IPS-15b (cell line): ENCODE measurements around the gene TMEM120B.
"Not testable (repeated sequence)": the region's sequence is repeated elsewhere in the genome, so short reads cannot be mapped to it uniquely, and the experiment has no call there.

Experiments
- H3K27me3 ChIP-seq: one replicate; pipeline ENCODE4 v1.6.1; 2013; ENCODE audit warnings: low read length; ENCODE audit not compliant: control insufficient read depth, insufficient read depth
- H3K36me3 ChIP-seq: one replicate; pipeline ENCODE4 v1.6.1; 2013; ENCODE audit warnings: low read length; ENCODE audit not compliant: control insufficient read depth, insufficient read depth
- H3K4me1 ChIP-seq: one replicate; pipeline ENCODE4 v1.6.1; 2013; ENCODE audit warnings: mild to moderate bottlenecking, low read length; ENCODE audit not compliant: control insufficient read depth, insufficient read depth
- H3K4me3 ChIP-seq: one replicate; pipeline ENCODE4 v1.5.1; 2013; ENCODE audit warnings: low read depth, low read length
- H3K9ac ChIP-seq: one replicate; pipeline ENCODE4 v1.6.1; 2013; ENCODE audit warnings: low read depth, mild to moderate bottlenecking, low read length
- H3K9me3 ChIP-seq: one replicate; pipeline ENCODE4 v1.6.1; 2013; ENCODE audit warnings: mild to moderate bottlenecking, low read length; ENCODE audit not compliant: control insufficient read depth, insufficient read depth

The TMEM120B gene

DNA sequence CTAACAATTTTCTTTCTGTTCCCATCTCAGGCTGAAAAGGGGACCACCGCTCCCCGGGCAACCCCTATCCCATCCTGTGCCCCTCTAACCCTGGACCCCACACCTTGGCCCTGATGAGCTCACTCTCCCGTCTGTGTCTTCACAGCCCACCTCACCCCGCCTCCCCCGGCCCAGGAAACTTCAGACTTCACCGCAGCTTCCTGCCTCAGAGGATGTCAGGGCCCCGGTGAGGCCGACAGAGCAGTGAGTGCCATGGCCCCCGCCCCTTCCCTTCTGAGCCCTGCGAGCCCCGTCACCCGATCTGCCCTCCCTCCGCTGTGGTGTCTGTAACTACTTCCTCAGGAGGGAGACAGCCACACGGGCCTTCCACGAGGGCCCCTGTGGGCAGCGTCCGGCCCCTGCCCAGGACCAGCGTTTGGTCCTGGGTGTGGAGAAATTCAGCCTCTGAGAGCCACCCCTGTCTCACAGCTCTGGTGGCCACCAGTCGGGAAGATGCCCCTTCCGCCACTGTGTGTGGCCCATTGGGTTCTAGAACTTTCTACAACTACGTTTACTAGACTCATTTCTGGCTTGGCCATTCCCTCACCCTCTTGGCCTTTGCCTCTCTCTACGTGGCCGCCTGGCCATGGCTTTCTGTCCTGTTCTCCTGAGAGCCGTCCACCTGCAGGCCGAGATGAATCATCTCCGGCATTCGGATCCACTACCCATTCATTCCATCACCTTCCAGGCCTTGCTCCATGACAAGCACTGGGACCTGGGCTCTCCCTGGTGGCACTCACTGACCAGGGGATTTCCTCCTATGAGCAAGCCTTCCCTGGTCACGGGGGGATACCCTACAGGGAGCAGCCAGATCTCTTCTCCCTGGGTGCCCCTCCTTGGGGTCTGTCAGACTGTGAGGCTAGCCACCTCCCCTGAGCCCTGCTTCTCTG lies 77.5 kb downstream of the TMEM120B start:
- Histone ChIP-seq H3K9ac (peak overlapping the region; percentile 12), H3K9me3 (no peaks in the 10 kb centered on the region), H3K4me3 (no peak overlapping the region), H3K27me3 (no peaks in the 10 kb centered on the region), H3K36me3 (peaks cover 13% of the 10 kb centered on the region), H3K4me1 (peaks cover 9% of the 10 kb centered on the region)

DNA sequence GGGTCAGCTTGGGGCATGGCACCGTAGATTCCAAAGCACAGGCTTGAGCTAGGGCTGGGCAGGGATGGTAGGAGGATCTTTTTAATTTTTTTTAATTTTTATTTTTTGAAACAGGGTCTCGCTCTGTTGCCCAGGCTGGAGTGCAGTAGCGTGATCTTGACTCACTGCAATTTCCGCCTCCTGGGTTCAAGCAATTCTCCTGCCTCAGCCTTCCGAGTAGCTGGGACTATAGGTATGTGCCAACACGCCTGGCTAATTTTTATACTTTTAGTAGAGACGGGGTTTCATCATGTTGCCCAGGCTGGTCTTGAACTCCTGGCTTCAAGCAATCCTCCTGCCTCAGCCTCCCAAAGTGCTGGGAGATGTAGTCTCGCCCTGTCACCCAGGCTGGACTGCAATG lies 78.2 kb downstream of the TMEM120B start:
- not testable (repeated sequence) for H3K27me3 ChIP-seq
- peaks cover 12% of the 10 kb centered on the region for H3K4me1 ChIP-seq

DNA sequence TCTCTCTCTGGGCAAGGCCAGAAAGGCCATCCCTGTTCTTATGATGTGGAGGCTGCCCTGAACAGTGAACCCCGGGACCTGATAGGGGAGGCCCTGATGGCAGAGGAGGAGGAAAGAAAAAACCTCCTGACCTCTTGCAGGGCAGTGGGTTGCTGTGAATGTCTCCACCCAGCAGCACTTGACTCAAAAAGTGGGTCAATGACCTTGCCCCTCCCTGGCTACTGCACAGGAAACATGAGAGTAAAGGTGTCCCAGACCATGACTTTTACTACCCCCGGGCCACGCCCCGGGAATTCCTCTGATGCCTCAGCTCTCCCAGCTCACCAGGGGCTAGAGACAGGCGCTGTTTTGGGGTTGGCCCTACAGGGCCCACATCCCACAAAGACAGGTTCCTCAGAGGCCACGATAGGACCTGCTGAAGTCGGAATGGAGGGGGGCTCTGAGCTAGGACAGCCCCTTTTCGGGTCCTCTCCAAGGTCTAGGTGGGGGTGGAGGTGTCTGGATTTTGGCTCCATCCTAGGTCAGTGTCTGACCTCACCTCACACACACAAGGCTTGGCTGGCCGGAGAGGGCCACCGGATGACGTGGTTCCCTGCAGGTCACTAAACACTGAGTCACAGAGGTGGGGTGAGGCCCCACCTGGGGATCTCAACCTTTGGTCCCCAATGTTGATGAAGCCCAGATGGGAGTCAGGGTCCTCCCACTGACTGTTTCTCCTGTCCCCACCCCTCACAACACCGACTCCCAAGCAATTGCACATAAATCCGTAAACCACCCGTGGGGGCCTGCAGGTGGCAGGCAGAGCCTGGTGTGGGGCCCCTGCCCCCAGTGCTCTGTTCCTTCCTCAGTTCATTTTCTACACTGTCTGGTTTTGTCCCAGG lies 79.4 kb downstream of the TMEM120B start:
- H3K27me3 ChIP-seq: no peaks in the 10 kb centered on the region
- H3K9ac ChIP-seq: no peak overlapping the region
- H3K4me3 ChIP-seq: peak overlapping the region; percentile 79
- peaks cover 18% of the 10 kb centered on the region for H3K36me3 ChIP-seq
- H3K9me3 ChIP-seq: no peaks in the 10 kb centered on the region
- H3K4me1 ChIP-seq: peaks cover 12% of the 10 kb centered on the region

More for the DNA sequence above, 78.2 kb downstream of the TMEM120B start:
- peaks cover 16% of the 10 kb centered on the region for H3K36me3 ChIP-seq
- not testable (repeated sequence) for H3K9me3 ChIP-seq, H3K9ac ChIP-seq, H3K4me3 ChIP-seq

DNA sequence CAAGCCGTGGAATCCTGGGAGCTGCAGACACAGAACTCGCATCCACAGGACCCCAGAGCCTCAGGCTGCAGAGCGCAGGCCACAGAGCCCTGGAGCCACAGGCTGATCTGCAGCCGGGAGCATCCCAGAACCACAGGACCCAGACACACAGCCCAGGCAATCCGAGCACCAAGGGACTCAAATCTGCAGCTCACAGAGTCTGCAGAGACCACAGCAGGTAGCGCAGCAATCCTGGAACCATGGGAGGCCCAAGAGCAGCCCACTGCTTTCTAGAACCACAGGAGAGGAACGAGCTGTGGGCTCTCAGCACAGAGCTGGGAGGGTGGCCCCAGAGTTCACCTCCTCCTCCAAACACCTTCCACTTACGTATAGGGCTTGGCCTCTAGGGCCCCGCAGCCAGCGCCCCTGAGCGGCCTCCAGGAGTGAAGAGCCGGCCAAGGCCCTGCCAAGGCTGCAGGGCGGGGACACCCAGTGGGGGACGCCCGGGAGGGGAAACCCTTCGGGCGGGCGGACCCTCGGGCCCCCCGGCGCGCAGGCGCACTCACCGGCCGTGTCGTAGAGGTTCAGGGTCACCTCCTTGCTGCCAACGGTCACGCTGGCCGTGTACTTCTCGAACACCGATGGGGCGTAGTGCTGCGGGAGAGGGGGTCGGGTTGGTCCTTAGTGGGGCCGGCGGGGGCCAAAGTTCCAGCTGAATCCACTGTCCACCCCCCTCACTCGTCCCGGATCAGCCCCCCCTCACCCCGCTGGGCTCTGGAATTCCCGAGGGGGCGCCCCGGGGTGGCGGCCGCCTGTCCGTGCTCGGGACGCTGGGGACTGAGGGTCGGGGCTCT lies 80.3 kb downstream of the TMEM120B start:
- H3K4me1 ChIP-seq: peaks cover 14% of the 10 kb centered on the region
- H3K9ac ChIP-seq: peak overlapping the region; percentile 49
- H3K27me3 ChIP-seq: no peaks in the 10 kb centered on the region
- peak overlapping the region; percentile 79 for H3K4me3 ChIP-seq
- no peaks in the 10 kb centered on the region for H3K9me3 ChIP-seq
- peaks cover 14% of the 10 kb centered on the region for H3K36me3 ChIP-seq

DNA sequence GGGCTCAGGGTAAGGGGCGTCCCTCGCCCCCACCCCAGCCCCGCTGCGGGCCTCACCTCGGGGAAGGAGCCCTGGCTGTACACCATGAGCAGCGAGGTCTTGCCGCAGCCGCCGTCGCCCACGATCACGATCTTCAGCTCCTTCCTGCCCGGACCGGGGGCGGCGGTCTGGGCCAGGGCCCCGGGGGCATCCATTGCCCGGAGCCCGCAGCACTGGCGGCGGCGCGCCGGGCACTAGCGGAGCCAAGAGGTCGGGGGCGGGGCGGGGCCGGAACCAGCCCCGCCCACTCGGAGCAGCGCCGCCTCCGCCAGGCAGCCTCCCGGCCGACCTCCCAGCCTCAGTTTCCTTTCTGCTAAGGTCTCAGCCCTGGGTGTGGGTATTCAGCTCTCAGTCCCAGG lies 80.9 kb downstream of the TMEM120B start, which contains the start of gene RHOF:
Gene RHOF (minus strand): TSS at position 249 of the 398 bp plus-strand sequence. CDS start 55 bp downstream, at position 194.
- peak within 1 kb of the TSS; percentile 73 for H3K9ac ChIP-seq
- no peaks in the 10 kb centered on the region for H3K9me3 ChIP-seq
- H3K27me3 ChIP-seq: no peaks in the 10 kb centered on the region
- peaks cover 19% of the 10 kb centered on the region for H3K4me1 ChIP-seq
- peak within 1 kb of the TSS; percentile 79 for H3K4me3 ChIP-seq
- H3K36me3 ChIP-seq: peaks cover 14% of the 10 kb centered on the region

DNA sequence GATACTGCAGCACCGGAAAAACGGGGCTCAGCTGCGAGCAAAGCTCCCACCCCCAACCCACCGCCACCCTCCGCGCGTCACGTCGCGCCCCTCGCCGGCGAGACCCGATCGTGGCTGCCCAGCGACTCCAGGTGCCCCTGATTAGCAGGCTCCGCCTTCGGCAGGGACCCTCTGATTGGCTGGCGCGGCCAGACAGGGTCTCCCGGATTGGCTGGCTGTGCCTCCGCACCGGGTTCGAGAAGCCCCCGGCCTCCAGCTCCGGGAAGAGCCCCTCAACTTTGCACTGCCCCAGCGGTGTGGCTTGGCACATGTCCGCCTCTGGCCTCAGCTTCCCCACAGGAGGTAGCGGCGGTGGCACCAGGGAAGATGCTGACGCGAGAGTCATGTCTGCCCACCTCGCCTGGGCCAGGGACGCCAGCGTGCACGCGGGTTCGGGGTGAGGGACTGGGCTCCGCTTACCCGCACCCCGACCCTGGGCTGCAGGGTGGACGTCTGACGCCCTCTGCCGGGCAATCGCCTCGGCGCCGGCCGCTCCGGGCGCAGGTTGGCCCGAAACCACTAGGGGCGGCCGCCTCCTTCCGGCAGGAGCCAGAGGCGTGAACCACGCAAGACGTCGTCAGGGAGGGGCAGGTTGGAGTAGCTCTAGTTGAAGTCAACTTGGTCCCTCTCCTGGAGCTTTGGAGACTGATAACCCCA lies 81.4 kb downstream of the TMEM120B start:
- Histone ChIP-seq H3K27me3 (no peaks in the 10 kb centered on the region), H3K4me1 (peaks cover 24% of the 10 kb centered on the region), H3K9me3 (no peaks in the 10 kb centered on the region), H3K36me3 (peaks cover 18% of the 10 kb centered on the region), H3K9ac (peak overlapping the region; percentile 73), H3K4me3 (peak overlapping the region; percentile 79)

DNA sequence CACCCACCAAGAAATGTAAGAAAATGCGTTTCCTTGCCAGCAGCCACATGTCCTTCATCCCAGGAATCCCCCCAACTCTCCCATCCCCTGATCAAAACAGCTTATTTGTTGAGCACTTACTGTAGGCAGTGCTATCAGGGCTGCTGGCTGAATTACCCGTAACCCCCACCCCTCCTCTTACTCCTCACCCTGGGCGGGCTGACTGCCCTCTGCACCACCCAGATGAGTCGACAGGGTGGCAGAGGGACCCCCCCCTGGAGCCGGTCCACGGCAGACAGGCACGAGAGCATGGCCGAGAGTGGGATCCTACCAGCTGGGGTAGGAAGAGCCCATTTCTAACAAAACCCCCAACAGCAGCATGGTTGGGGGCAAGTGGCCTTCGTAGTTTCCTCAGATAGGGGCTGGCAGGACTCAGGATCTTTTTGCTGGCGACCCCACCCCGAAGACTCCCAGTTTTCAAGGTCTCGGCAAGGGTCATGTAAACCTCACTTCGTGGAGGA lies 82.0 kb downstream of the TMEM120B start:
- no peaks in the 10 kb centered on the region for H3K9me3 ChIP-seq
- H3K4me1 ChIP-seq: peaks cover 24% of the 10 kb centered on the region
- peak overlapping the region; percentile 70 for H3K9ac ChIP-seq
- no peaks in the 10 kb centered on the region for H3K27me3 ChIP-seq
- H3K4me3 ChIP-seq: peak overlapping the region; percentile 48
- peaks cover 17% of the 10 kb centered on the region for H3K36me3 ChIP-seq

DNA sequence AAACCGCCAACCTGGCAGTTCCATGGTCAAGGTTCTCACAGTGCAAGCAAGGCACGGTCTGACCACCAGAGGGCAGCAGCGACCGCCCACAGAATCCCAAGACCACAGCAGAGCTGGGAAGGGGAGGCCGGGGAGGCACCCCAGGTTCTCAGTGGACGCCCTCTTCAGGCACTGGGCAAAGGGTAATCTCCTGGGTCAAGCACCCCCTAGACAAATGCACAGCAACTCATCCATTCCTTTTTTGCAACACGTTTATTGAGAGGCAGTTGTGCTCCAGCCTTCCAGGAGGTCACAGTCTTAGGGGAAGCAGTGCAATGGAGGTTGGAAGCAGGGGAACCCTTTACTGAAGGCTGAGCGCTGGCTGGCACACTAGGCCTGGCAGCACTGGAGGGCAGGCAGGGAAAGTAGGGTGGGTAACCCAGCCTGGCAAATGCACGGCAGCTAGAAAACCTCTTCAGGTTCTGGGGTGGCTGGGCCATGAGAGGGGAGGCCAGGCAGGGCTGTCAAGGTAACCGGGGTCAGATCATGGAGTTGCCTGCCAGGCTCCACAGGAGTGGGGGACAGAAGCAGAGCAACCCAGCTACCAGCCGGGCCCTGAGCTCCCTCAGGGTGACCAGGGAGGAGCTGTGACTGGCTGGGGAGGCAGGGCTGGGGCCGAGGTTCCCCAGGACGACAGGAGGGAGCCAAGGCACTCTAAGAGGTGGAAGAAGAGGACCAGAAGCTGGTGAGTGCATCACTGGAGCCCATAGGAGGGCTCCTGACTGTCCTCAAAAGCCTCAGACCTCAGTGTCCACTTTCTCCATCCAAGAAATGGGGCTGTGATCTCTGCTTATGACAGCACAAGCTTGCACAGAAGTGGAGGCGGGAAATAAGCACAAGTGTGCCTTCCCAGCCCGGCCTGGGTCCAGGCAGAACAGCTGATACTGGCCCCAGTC lies 82.7 kb downstream of the TMEM120B start:
- peak overlapping the region; percentile 70 for H3K9ac ChIP-seq
- peaks cover 21% of the 10 kb centered on the region for H3K4me1 ChIP-seq

DNA sequence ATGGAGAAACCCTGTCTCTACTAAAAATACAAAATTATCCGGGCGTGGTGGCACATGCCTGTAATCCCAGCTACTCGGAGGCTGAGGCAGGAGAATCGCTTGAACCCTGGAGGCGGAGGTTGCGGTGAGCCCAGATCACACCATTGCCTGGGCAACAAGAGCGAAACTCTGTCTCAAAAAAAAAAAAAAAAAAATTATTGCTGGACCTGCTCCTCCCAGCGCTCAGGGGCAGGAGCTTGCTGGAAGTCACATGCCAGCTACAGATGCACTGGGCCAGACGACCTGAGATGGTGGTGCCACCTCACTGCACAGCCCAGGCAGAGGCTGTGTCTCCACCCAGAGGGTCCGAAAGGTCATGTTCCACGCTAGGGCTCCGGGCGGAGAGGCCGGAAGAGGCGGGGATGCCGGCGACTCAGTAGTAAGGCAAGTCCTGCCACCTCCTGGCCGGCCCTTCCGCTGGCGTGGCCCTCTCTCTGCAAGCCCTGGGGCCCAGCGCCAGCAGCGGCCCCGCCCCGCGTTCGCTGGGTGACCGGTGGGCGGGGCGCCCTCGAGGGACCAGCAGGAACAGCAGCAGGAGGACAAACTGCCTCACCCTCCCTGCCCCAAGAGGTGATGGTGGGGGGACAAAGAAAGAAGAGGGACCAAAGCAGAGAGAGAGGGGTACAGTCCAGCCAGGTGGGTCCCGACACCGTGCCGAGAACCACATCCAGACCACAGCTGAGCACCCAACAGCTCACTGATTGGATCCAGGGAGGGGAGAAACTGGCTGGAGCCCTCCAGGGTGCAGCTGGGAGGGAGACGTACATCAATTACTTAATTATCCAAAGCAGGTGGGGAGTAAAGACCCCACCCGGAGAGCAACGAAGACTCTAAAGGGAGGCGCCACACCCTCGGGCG lies 84.6 kb downstream of the TMEM120B start:
- Histone ChIP-seq H3K36me3 (peaks cover 17% of the 10 kb centered on the region), H3K4me3 (peak overlapping the region; percentile 62), H3K9ac (peak overlapping the region; percentile 13), H3K9me3 (no peaks in the 10 kb centered on the region), H3K27me3 (no peaks in the 10 kb centered on the region), H3K4me1 (peaks cover 20% of the 10 kb centered on the region)

More for the DNA sequence above, 82.7 kb downstream of the TMEM120B start:
- Histone ChIP-seq H3K9me3 (no peaks in the 10 kb centered on the region), H3K36me3 (peaks cover 17% of the 10 kb centered on the region), H3K27me3 (no peaks in the 10 kb centered on the region), H3K4me3 (peak overlapping the region; percentile 48)
